Mesodermal cell (in vitro differentiated cells): ENCODE measurements around the gene STK33. TPM values are rescaled to one million over a fixed set of nuclear protein-coding genes. Genes with fewer than 3 reads are reported as not detected.

Experiments used
- H3K27ac ChIP-seq: 2 replicates; pipeline ENCODE4 v1.7.0; 2013; ENCODE audit warnings: mild to moderate bottlenecking, low read depth, low read length, moderate library complexity; ENCODE audit not compliant: severe bottlenecking
- H3K36me3 ChIP-seq: 2 replicates; pipeline ENCODE4 v1.7.1; 2013; ENCODE audit warnings: mild to moderate bottlenecking, low read length, moderate library complexity; ENCODE audit not compliant: control insufficient read depth, insufficient read depth
- H3K4me1 ChIP-seq: one replicate; pipeline ENCODE4 v1.7.1; 2013; ENCODE audit warnings: mild to moderate bottlenecking, low read length; ENCODE audit not compliant: insufficient read depth, control insufficient read depth, poor library complexity, severe bottlenecking
- H3K4me3 ChIP-seq: 2 replicates; pipeline ENCODE4 v1.7.0; 2013; ENCODE audit warnings: low read length, control low read depth, mild to moderate bottlenecking; ENCODE audit not compliant: insufficient read depth, poor library complexity, severe bottlenecking; ENCODE audit errors: extremely low read depth
- H3K9me3 ChIP-seq: 2 replicates; pipeline ENCODE4 v1.7.1; 2013; ENCODE audit warnings: mild to moderate bottlenecking, low read length, moderate library complexity; ENCODE audit not compliant: control insufficient read depth
- WGBS, 2 experiments: methylation state at CpG; one replicate each; pipeline ENCODE4 v1.1.5; 2013; ENCODE audit warnings: missing lambda C conversion rate in 2 of 2; ENCODE audit not compliant: insufficient coverage in 2 of 2; 5-methylcytosine and 5-hydroxymethylcytosine counted together
- polyA plus RNA-seq, 2 experiments: library from polyadenylated mRNA; stranded (reverse); fragments of 50-300 nt; gene quantifications; one replicate each; pipeline ENCODE4 v1.2.3, GENCODE V29; 2013

The STK33 gene
- 5.8 TPM for polyA plus RNA-seq (2013, experiment 1 of 2)
- polyA plus RNA-seq (2013, experiment 2 of 2): 7.8 TPM

GRCh38 chr11:8593935-8594909 is at the start of gene STK33:
TSS of gene STK33 (minus strand) at chr11:8594228. CDS start at chr11:8474905, 119,323 bp downstream.
- peak within 1 kb of the TSS; percentile 55 for H3K4me3 ChIP-seq
- no peaks in the 10 kb centered on the region for H3K36me3 ChIP-seq
- WGBS, 2 experiments: 3 to 5% methylated on average over 52 of the region's 55 CpGs
- H3K9me3 ChIP-seq: no peaks in the 10 kb centered on the region
- no peaks in the 10 kb centered on the region for H3K4me1 ChIP-seq
- H3K27ac ChIP-seq: no peak within 1 kb of the TSS

DNA sequence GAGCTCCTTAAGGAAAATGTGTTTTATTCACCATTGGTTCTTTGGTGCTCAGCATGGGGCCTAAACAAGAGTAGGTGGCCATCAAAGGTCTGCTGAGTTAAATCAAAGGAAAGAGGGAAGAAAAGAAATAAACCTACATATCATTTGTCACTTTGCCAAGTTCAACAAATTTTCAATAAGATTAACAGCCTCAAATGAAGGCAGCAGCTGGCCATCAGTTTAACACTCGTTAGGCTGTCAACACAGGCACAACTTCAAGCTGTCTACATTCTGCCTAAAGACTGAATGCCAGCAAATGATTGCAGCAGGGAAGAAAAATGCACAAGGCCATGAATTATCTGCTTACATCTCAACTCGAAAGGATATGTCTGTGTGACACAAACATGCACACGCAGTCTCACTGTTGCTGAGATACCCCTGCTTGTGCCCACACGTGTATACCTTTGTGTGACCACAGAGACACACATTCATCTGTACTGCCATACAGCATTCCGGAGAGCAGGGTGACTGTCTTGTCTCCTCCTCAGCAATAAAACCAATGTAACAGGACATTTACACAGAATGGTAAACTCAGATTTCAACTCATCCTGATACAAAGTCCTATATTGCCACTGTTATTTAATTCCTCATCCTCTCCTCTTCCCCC is 48.3 kb upstream of the STK33 start:
- Histone ChIP-seq H3K36me3 (peaks cover 47% of the 10 kb centered on the region), H3K27ac (no peak overlapping the region), H3K9me3 (no peaks in the 10 kb centered on the region), H3K4me3 (no peak overlapping the region), H3K4me1 (no peaks in the 10 kb centered on the region)
- 91 to 92% methylated on average over 3 to 5 of the region's 5 CpGs for WGBS, 2 experiments

DNA sequence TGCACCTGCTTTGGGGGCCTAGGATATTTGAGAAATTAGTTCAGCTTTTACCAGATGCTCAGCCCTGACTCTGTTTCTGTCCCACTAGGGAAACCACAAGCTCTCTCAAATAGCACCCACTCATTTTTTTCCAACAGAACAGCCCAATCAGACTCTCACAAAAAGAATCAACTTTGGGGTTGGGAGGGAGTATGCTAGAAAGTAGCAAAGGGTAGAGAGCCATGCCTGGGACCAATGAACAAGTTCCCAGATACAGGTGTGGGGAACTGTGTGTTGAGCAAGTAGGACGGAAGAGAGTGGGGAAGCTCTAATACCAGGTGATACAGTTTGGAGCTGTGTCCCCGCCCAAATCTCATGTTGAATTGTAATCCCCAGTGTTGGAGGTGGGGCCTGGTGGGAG is 47.3 kb upstream of the STK33 start:
- Histone ChIP-seq H3K9me3 (peaks cover 6% of the 10 kb centered on the region), H3K4me1 (no peaks in the 10 kb centered on the region), H3K36me3 (peaks cover 50% of the 10 kb centered on the region), H3K4me3 (no peak overlapping the region), H3K27ac (no peak overlapping the region)
- WGBS, 2 experiments: 93 to 100% methylated on average over 2 of the region's 2 CpGs

GRCh38 chr11:8640267-8640906 is 46.4 kb upstream of the STK33 start:
- no peaks in the 10 kb centered on the region for H3K4me1 ChIP-seq
- peaks cover 48% of the 10 kb centered on the region for H3K36me3 ChIP-seq
- no peak overlapping the region for H3K4me3 ChIP-seq
- 35 to 43% methylated on average over 3 to 4 of the region's 5 CpGs for WGBS, 2 experiments
- H3K9me3 ChIP-seq: peaks cover 11% of the 10 kb centered on the region
- no peak overlapping the region for H3K27ac ChIP-seq

DNA sequence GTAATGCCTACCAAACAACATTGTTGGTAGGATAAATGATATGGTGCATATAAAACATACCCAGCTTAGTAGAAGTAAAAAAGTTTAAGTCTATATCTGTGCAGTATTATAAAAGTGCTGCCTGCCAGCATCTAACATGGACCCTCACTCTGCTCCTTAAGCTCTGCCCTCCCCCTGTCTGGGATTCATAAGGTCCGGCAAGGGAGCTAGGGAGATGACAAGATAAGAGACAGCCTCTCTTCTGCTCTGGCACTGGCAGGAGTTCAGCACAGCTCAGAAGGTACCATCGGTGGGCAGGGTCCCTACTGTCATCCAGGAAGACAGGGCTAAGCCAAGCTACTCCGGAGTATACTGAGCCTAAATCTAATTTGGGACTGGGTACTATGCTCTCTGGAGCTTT is 45.6 kb upstream of the STK33 start:
- H3K4me1 ChIP-seq: no peaks in the 10 kb centered on the region

GRCh38 chr11:8638300-8638699 is 44.3 kb upstream of the STK33 start:
- peaks cover 47% of the 10 kb centered on the region for H3K36me3 ChIP-seq
- peaks cover 11% of the 10 kb centered on the region for H3K9me3 ChIP-seq
- H3K4me1 ChIP-seq: no peaks in the 10 kb centered on the region
- no peak overlapping the region for H3K4me3 ChIP-seq
- WGBS, 2 experiments: no CpG with 5 or more reads among the region's 5 CpGs
- H3K27ac ChIP-seq: no peak overlapping the region

More for the DNA sequence above, 45.6 kb upstream of the STK33 start:
- Histone ChIP-seq H3K4me3 (no peak overlapping the region), H3K36me3 (peaks cover 42% of the 10 kb centered on the region), H3K9me3 (peaks cover 11% of the 10 kb centered on the region), H3K27ac (no peak overlapping the region)
- 77 to 100% methylated on average over 2 to 3 of the region's 3 CpGs for WGBS, 2 experiments

- Histone ChIP-seq H3K36me3 (peaks cover 41% of the 10 kb centered on the region), H3K9me3 (peaks cover 11% of the 10 kb centered on the region), H3K4me3 (no peak overlapping the region), H3K4me1 (no peaks in the 10 kb centered on the region), H3K27ac (no peak overlapping the region)
- WGBS, 2 experiments: 96 to 97% methylated on average over 2 of the region's 2 CpGs
These were observed 42.1 kb upstream of the STK33 start for GRCh38 chr11:8636127-8636526.

DNA sequence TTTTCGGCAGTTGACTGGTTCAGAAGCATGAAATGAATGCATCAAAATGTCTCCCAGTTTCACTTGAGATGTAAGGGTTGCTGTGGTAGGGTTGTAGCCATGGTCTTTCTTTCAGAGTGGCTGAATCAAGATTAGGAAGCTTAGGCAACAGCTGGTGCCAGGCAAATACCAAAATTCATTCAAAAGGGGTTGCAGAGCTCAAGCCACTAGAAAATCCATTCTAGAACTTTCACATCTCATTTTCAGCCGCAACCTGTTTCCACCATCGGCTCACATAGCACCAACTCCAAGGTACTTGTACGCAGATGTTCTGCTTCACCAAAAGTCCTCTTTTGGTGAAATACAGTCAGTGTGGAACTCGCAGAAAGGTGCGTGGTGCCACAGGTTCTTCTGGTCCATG is 40.5 kb upstream of the STK33 start:
- WGBS, 2 experiments: 95 to 100% methylated on average over 3 to 6 of the region's 6 CpGs
- Histone ChIP-seq H3K36me3 (peaks cover 35% of the 10 kb centered on the region), H3K27ac (no peak overlapping the region), H3K9me3 (peaks cover 11% of the 10 kb centered on the region), H3K4me3 (no peak overlapping the region), H3K4me1 (peaks cover 7% of the 10 kb centered on the region)

GRCh38 chr11:8631395-8632118 is 37.5 kb upstream of the STK33 start:
- Histone ChIP-seq H3K4me1 (peaks cover 7% of the 10 kb centered on the region), H3K36me3 (peaks cover 19% of the 10 kb centered on the region), H3K9me3 (peaks cover 7% of the 10 kb centered on the region), H3K27ac (no peak overlapping the region), H3K4me3 (no peak overlapping the region)
- 81 to 100% methylated on average over 2 of the region's 6 CpGs for WGBS, 2 experiments

- Histone ChIP-seq H3K36me3 (peaks cover 28% of the 10 kb centered on the region), H3K4me3 (no peak overlapping the region)
- 95 to 96% methylated on average over 2 of the region's 2 CpGs for WGBS, 2 experiments
These were observed 30.7 kb upstream of the STK33 start for GRCh38 chr11:8624698-8625097.

More at GRCh38 chr11:8624698-8625097, 30.7 kb upstream of the STK33 start:
- Histone ChIP-seq H3K4me1 (peaks cover 2% of the 10 kb centered on the region), H3K27ac (no peak overlapping the region), H3K9me3 (no peaks in the 10 kb centered on the region)
